Activated naive CD4-positive, alpha-beta T cell treated with anti-CD3 and anti-CD28 coated beads for 36 hours (primary cell): ENCODE measurements around the gene CXADR. TPM values are rescaled to one million over a fixed set of nuclear protein-coding genes. Genes with fewer than 3 reads are reported as not detected.
A peak's percentile ranks its signal among the peaks of the same experiment; 100 is the strongest.

Experiments
- CTCF ChIA-PET: fragments of 350-600 bp; sonication (Branson Sonifier 250); formaldehyde crosslinking; loops from one replicate; lab custom pipeline; 2021; ENCODE audit warnings: antibody characterized with exemption; lab: Charles Lee
- DNase-seq: peaks from one replicate; pipeline ENCODE4 v3.0.0-alpha.2; 2020
- H3K27ac Mint-ChIP-seq: one replicate; pipeline ENCODE4 v1.8.0; 2021; ENCODE audit warnings: mild to moderate bottlenecking, mixed read lengths
- H3K27me3 Mint-ChIP-seq: one replicate; pipeline ENCODE4 v1.8.0; 2021; ENCODE audit warnings: low read depth, mixed read lengths
- H3K36me3 Mint-ChIP-seq: one replicate; pipeline ENCODE4 v1.8.0; 2021; ENCODE audit warnings: low read depth, mixed read lengths
- H3K4me1 Mint-ChIP-seq: one replicate; pipeline ENCODE4 v1.8.0; 2021; ENCODE audit warnings: low read depth, mixed read lengths
- H3K4me3 Mint-ChIP-seq: one replicate; pipeline ENCODE4 v1.8.0; 2021; ENCODE audit warnings: mild to moderate bottlenecking, moderate library complexity, mixed read lengths
- H3K9me3 Mint-ChIP-seq: one replicate; pipeline ENCODE4 v1.8.0; 2021; ENCODE audit warnings: mixed read lengths
- intact Hi-C: fragments of 100-400 bp; cut with micrococcal nuclease; formaldehyde crosslinking; loops from one replicate; pipeline ENCODE4 v1.15.1; 2023
- total RNA-seq, 2 experiments: library from RNA; stranded (reverse); gene quantifications; one replicate each; pipeline ENCODE4 v1.2.3, GENCODE V29; 2021

Gene CXADR
- total RNA-seq, 2 experiments from 2014 or later = 0.27 to 0.52 TPM

- Mint-ChIP-seq H3K27me3 (no peaks in the 10 kb centered on the region), H3K4me3 (peak overlapping the region; percentile 72), H3K9me3 (no peaks in the 10 kb centered on the region), H3K4me1 (peaks cover 27% of the 10 kb centered on the region), H3K36me3 (peaks cover 23% of the 10 kb centered on the region), H3K27ac (peak overlapping the region; percentile 46)
- CTCF ChIA-PET = interaction anchor here (0.5 kb wide), 1 partner anchor 14 kb away, joined by 3 read pairs; no protein-coding TSS in a partner anchor
- peak; percentile 5 for DNase-seq
- intact Hi-C loops = loop anchor here (5.0 kb wide), 1 partner anchor 1416 kb away; no protein-coding TSS in a partner anchor
These were observed 100.4 kb downstream of the CXADR start for GRCh38 chr21:17613242-17613676.

GRCh38 chr21:17616831-17617230 lies 104.0 kb downstream of the CXADR start:
- Mint-ChIP-seq H3K36me3 (no peaks in the 10 kb centered on the region), H3K27ac (no peak overlapping the region), H3K9me3 (no peaks in the 10 kb centered on the region), H3K4me1 (peaks cover 4% of the 10 kb centered on the region), H3K4me3 (no peak overlapping the region), H3K27me3 (no peaks in the 10 kb centered on the region)
- CTCF ChIA-PET = no interaction called here
- intact Hi-C loops = no loop called here
- no peak for DNase-seq

GRCh38 chr21:17622018-17622417 lies 109.2 kb downstream of the CXADR start:
- Mint-ChIP-seq H3K4me1 (peaks cover under 1% of the 10 kb centered on the region), H3K27ac (no peak overlapping the region), H3K36me3 (no peaks in the 10 kb centered on the region), H3K9me3 (no peaks in the 10 kb centered on the region), H3K4me3 (no peak overlapping the region), H3K27me3 (peaks cover 5% of the 10 kb centered on the region)
- intact Hi-C loops = no loop called here
- DNase-seq = no peak
- CTCF ChIA-PET = interaction anchor here (0.5 to 0.6 kb wide), 2 partner anchors 32 to 279 kb away, joined by 3 read pairs; no protein-coding TSS in a partner anchor

GRCh38 chr21:17631195-17631594 lies 118.4 kb downstream of the CXADR start:
- no peaks in the 10 kb centered on the region for H3K9me3 Mint-ChIP-seq
- no peak for DNase-seq
- no peaks in the 10 kb centered on the region for H3K27me3 Mint-ChIP-seq
- no peak overlapping the region for H3K4me3 Mint-ChIP-seq
- no peak overlapping the region for H3K27ac Mint-ChIP-seq
- H3K36me3 Mint-ChIP-seq = no peaks in the 10 kb centered on the region
- no peaks in the 10 kb centered on the region for H3K4me1 Mint-ChIP-seq
- CTCF ChIA-PET = interaction anchor here (1.0 kb wide), 1 partner anchor 244 kb away, joined by 3 read pairs; no protein-coding TSS in a partner anchor
- intact Hi-C loops = no loop called here

- no peaks in the 10 kb centered on the region for H3K4me1 Mint-ChIP-seq
- peaks cover 5% of the 10 kb centered on the region for H3K9me3 Mint-ChIP-seq
- H3K36me3 Mint-ChIP-seq = peaks cover 3% of the 10 kb centered on the region
- DNase-seq = no peak
- intact Hi-C loops = no loop called here
- CTCF ChIA-PET = no interaction called here
- no peak overlapping the region for H3K27ac Mint-ChIP-seq
- H3K4me3 Mint-ChIP-seq = no peak overlapping the region
- H3K27me3 Mint-ChIP-seq = no peaks in the 10 kb centered on the region
These were observed 123.9 kb downstream of the CXADR start for GRCh38 chr21:17636711-17637110.

GRCh38 chr21:17640821-17641220 lies 128.0 kb downstream of the CXADR start:
- H3K27ac Mint-ChIP-seq = no peak overlapping the region
- CTCF ChIA-PET = no interaction called here
- no peak for DNase-seq
- peaks cover 7% of the 10 kb centered on the region for H3K4me1 Mint-ChIP-seq
- no peaks in the 10 kb centered on the region for H3K27me3 Mint-ChIP-seq
- H3K4me3 Mint-ChIP-seq = no peak overlapping the region
- intact Hi-C loops = no loop called here
- H3K9me3 Mint-ChIP-seq = peaks cover 5% of the 10 kb centered on the region
- peaks cover 3% of the 10 kb centered on the region for H3K36me3 Mint-ChIP-seq

Other genes starting within 250 kb of the CXADR start
- 10 to 100 TPM; 50.4 to 51.9 TPM for gene BTG3, start 99.9 kb downstream of the CXADR start, total RNA-seq